GM23338 (cell line): ENCODE measurements around the gene IGF1R. TPM values are rescaled to one million over a fixed set of nuclear protein-coding genes. Genes with fewer than 3 reads are reported as not detected.

Experiments
- ATAC-seq: fragments of 200-7000 bp; cut with Tn5 transposase; 3 replicates; pipeline ENCODE4 v1.9.1; 2020
- DNase-seq: peaks from one replicate; pipeline ENCODE4 v3.0.0-alpha.2; 2015; ENCODE audit warnings: low spot score
- H2AFZ ChIP-seq: fragments of 200-600 bp; sonication (generic); 2 replicates; pipeline ENCODE4 v1.8.0; 2016; ENCODE audit warnings: antibody characterized with exemption, mild to moderate bottlenecking, moderate library complexity
- H3F3A ChIP-seq: fragments of 200-600 bp; sonication (generic); replicated peaks from 2 replicates; pipeline ENCODE4 v1.8.0; 2017; ENCODE audit warnings: antibody characterized with exemption, mixed run types, low read depth
- H3K27ac ChIP-seq: fragments of 200-600 bp; sonication (generic); 2 replicates; pipeline ENCODE4 v1.6.1; 2016; ENCODE audit warnings: low read depth
- H3K27me3 ChIP-seq: fragments of 200-600 bp; sonication (generic); 2 replicates; pipeline ENCODE4 v1.8.0; 2016; ENCODE audit warnings: mild to moderate bottlenecking, mixed run types, moderate library complexity; ENCODE audit not compliant: insufficient read depth
- H3K36me3 ChIP-seq: fragments of 200-600 bp; sonication (generic); 2 replicates; pipeline ENCODE4 v1.8.0; 2016; ENCODE audit warnings: mild to moderate bottlenecking; ENCODE audit not compliant: insufficient read depth
- H3K4me1 ChIP-seq: fragments of 200-600 bp; sonication (generic); 2 replicates; pipeline ENCODE4 v1.8.0; 2016; ENCODE audit warnings: mild to moderate bottlenecking, moderate library complexity; ENCODE audit not compliant: insufficient read depth
- H3K4me2 ChIP-seq: fragments of 200-600 bp; sonication (generic); 2 replicates; pipeline ENCODE4 v1.7.1; 2017; ENCODE audit warnings: mixed run types
- H3K4me3 ChIP-seq: fragments of 200-600 bp; sonication (generic); 2 replicates; pipeline ENCODE4 v1.6.1; 2016; ENCODE audit warnings: mixed run types
- H3K79me2 ChIP-seq: fragments of 200-600 bp; sonication (generic); replicated peaks from 2 replicates; pipeline ENCODE4 v1.8.0; 2017; ENCODE audit warnings: mild to moderate bottlenecking; ENCODE audit not compliant: insufficient read depth
- H3K9me2 ChIP-seq: fragments of 200-600 bp; sonication (generic); 2 replicates; pipeline ENCODE4 v1.8.0; 2017; ENCODE audit not compliant: insufficient read depth
- H4K20me1 ChIP-seq: fragments of 200-600 bp; sonication (generic); replicated peaks from 2 replicates; pipeline ENCODE4 v1.8.0; 2017; ENCODE audit warnings: mild to moderate bottlenecking; ENCODE audit not compliant: insufficient read depth
- H3K27ac Mint-ChIP-seq: 2 replicates; pipeline ENCODE4 v1.8.0; 2020; ENCODE audit warnings: inconsistent platforms, mild to moderate bottlenecking, moderate library complexity, mixed read lengths
- H3K27me3 Mint-ChIP-seq: 3 replicates; pipeline ENCODE4 v1.8.0; 2022; ENCODE audit warnings: low read depth, mild to moderate bottlenecking, moderate library complexity, mixed read lengths, inconsistent platforms; ENCODE audit not compliant: insufficient read depth, poor library complexity
- H3K36me3 Mint-ChIP-seq: 3 replicates; pipeline ENCODE4 v1.8.0; 2021; ENCODE audit warnings: low read depth, mild to moderate bottlenecking, inconsistent platforms, moderate library complexity, mixed read lengths
- H3K4me1 Mint-ChIP-seq: 3 replicates; pipeline ENCODE4 v1.8.0; 2020; ENCODE audit warnings: mild to moderate bottlenecking, inconsistent platforms, mixed read lengths
- H3K4me3 Mint-ChIP-seq: 3 replicates; pipeline ENCODE4 v1.8.0; 2021; ENCODE audit warnings: moderate library complexity, mild to moderate bottlenecking, inconsistent platforms, mixed read lengths
- H3K9me3 Mint-ChIP-seq: 3 replicates; pipeline ENCODE4 v1.8.0; 2020; ENCODE audit warnings: moderate library complexity, mild to moderate bottlenecking, inconsistent platforms, mixed read lengths
- CREB1 ChIP-seq: fragments of 250-450 bp; sonication (Bioruptor Pico); IDR thresholded peaks from 2 replicates; pipeline ENCODE4 v1.5.0; 2020; ENCODE audit warnings: low read depth, mild to moderate bottlenecking, moderate library complexity
- CTCF ChIP-seq, 2 experiments: fragments of 200-600 bp in 1 of 2; sonication (generic) in 1 of 2; conservative IDR thresholded peaks; 2 replicates each; pipeline versions ENCODE4 v1.5.1 to v1.6.1; 2016 to 2017; ENCODE audit warnings: antibody characterized with exemption in 2 of 2, low read depth in 2 of 2, mild to moderate bottlenecking in 2 of 2, moderate library complexity in 1 of 2
- ETS1 ChIP-seq: IDR thresholded peaks from 2 replicates; pipeline ENCODE4 v1.6.1; 2016; ENCODE audit warnings: antibody characterized with exemption
- EZH2 ChIP-seq: fragments of 200-600 bp; sonication (generic); IDR thresholded peaks from one replicate; pipeline ENCODE4 v1.8.0; 2017; ENCODE audit warnings: antibody characterized with exemption, mild to moderate bottlenecking, low read depth; ENCODE audit not compliant: unreplicated experiment
- EZH2phosphoT487 ChIP-seq: fragments of 200-600 bp; sonication (generic); IDR thresholded peaks from one replicate; pipeline ENCODE4 v1.8.1; 2018; ENCODE audit warnings: antibody characterized with exemption; ENCODE audit not compliant: unreplicated experiment
- JUNB ChIP-seq: IDR thresholded peaks from one replicate; pipeline ENCODE4 v1.6.1; 2016; ENCODE audit warnings: antibody characterized with exemption; ENCODE audit not compliant: unreplicated experiment
- NANOG ChIP-seq: IDR thresholded peaks from 2 replicates; pipeline ENCODE4 v1.6.1; 2016; ENCODE audit warnings: antibody characterized with exemption, borderline replicate concordance
- POLR2AphosphoS5 ChIP-seq: IDR thresholded peaks from 2 replicates; pipeline ENCODE4 v1.6.1; 2016; ENCODE audit warnings: antibody characterized with exemption, low read depth
- REST ChIP-seq: IDR thresholded peaks from one replicate; pipeline ENCODE4 v1.6.1; 2018; ENCODE audit warnings: antibody characterized with exemption; ENCODE audit not compliant: unreplicated experiment
- STAT1 ChIP-seq: IDR thresholded peaks from one replicate; pipeline ENCODE4 v1.6.1; 2016; ENCODE audit warnings: antibody characterized with exemption; ENCODE audit not compliant: unreplicated experiment
- ZNF114 ChIP-seq: fragments of 250-450 bp; sonication (Bioruptor Pico); IDR thresholded peaks from 2 replicates; pipeline ENCODE4 v1.5.0; 2020; ENCODE audit warnings: mild to moderate bottlenecking, moderate library complexity
- ZNF331 ChIP-seq: fragments of 250-450 bp; sonication (Bioruptor Pico); IDR thresholded peaks from 2 replicates; pipeline ENCODE4 v1.5.0; 2020; ENCODE audit warnings: low read depth, mild to moderate bottlenecking, moderate library complexity
- ZNF462 ChIP-seq: fragments of 250-450 bp; sonication (Bioruptor Pico); IDR thresholded peaks from 2 replicates; pipeline ENCODE4 v1.5.0; 2020; ENCODE audit warnings: mild to moderate bottlenecking, moderate library complexity
- polyA plus RNA-seq: library from polyadenylated mRNA; unstranded; fragments of >200 nt; fragmentation: Nextera tagmentation; extraction: Ambion mirVana; gene quantifications from 2 replicates; pipeline ENCODE4 v1.2.1, GENCODE V29; 2016
- total RNA-seq: library from RNA; depleted of rRNA; stranded (reverse); fragments of >200 nt; shearing (Covaris generic); gene quantifications from 2 replicates; pipeline ENCODE4 v1.2.3, GENCODE V29; 2014

The IGF1R gene
- total and polyA plus RNA-seq, 2 experiments from 2014 or later = 20.4 to 92.2 TPM

- Histone ChIP-seq H4K20me1 (peaks cover 32% of the 10 kb centered on the region), H3F3A (no peaks in the 10 kb centered on the region), H3K36me3 (no peaks in the 10 kb centered on the region), H3K9me2 (peaks cover 9% of the 10 kb centered on the region; the same call in 1 of the 2 replicates), H3K79me2 (peaks cover 77% of the 10 kb centered on the region), H3K4me3 (no peak overlapping the region), H3K4me1 (peaks cover 31% of the 10 kb centered on the region), H3K27ac (no peak overlapping the region), H2AFZ (no peak overlapping the region), H3K27me3 (no peaks in the 10 kb centered on the region), H3K4me2 (no peak overlapping the region)
- ATAC-seq (no peak), DNase-seq (no peak)
- Mint-ChIP-seq H3K36me3 (peaks cover 6% of the 10 kb centered on the region; the same call in 2 of the 3 replicates), H3K4me1 (peaks cover 38% of the 10 kb centered on the region), H3K27ac (0 out of 2 replicates have a peak overlapping the region, but pooled peaks have one; percentile 76), H3K4me3 (no peak overlapping the region), H3K9me3 (no peaks in the 10 kb centered on the region), H3K27me3 (peaks cover 5% of the 10 kb centered on the region)
- TF ChIP-seq REST (no peak), CREB1 (no peak), NANOG (no peak), ZNF114 (CRISPR knock-in tag) (no peak), ETS1 (no peak), ZNF462 (no peak), EZH2 (no peak), CTCF (conservative IDR thresholded peaks at IDR 0.05; ENCODE audit: low read depth in 2 of 2) (no peak), ZNF331 (CRISPR knock-in tag) (no peak), STAT1 (no peak), JUNB (no peak), EZH2phosphoT487 (no peak), POLR2AphosphoS5 (no peak)
Observed at GRCh38 chr15:98891301-98891700, 243.0 kb downstream of the IGF1R start.
